Right lobe of liver (tissue), 6 donors: ENCODE results near the gene PCCA. TPM values are rescaled to one million over a fixed set of nuclear protein-coding genes. Genes with fewer than 3 reads are reported as not detected.
"Not testable (repeated sequence)": the region's sequence is repeated elsewhere in the genome, so short reads cannot be mapped to it uniquely, and the experiment has no call there.

ENCODE experiments used
- ATAC-seq, 4 donors: fragments of 200-7000 bp; cut with Tn5 transposase; one replicate each; pipeline ENCODE4 v1.9.1; 2020; ENCODE audit warnings: mild to moderate bottlenecking in 4 of 4, moderate library complexity in 4 of 4
- DNase-seq, 3 donors: peaks; one replicate each; pipeline ENCODE4 v3.0.0-alpha.2; 2020
- H3K27ac ChIP-seq, 3 donors: fragments of 200-600 bp; one replicate each; pipeline ENCODE4 v1.8.0; 2022
- H3K27me3 ChIP-seq, 2 donors: fragments of 200-600 bp; one replicate each; pipeline ENCODE4 v1.8.0; 2022
- H3K36me3 ChIP-seq, 4 donors: fragments of 200-600 bp; sonication (generic) in 1 of 4; one replicate each; pipeline versions ENCODE4 v1.5.1 to v1.8.0; 2017 to 2022; ENCODE audit warnings: control low read depth in 1 of 4
- H3K4me1 ChIP-seq, 4 donors: fragments of 200-600 bp; sonication (generic) in 1 of 4; one replicate each; pipeline versions ENCODE4 v1.5.1 to v1.8.0; 2017 to 2022; ENCODE audit warnings: control low read depth in 1 of 4
- H3K4me3 ChIP-seq, 3 donors: fragments of 200-600 bp; one replicate each; pipeline ENCODE4 v1.8.0; 2022
- H3K9me3 ChIP-seq, 4 donors: fragments of 200-600 bp; sonication (generic) in 1 of 4; one replicate each; pipeline versions ENCODE4 v1.5.1 to v1.8.0; 2017 to 2022; ENCODE audit warnings: control low read depth in 1 of 4
- CTCF ChIP-seq, 4 donors: fragments of 200-600 bp in 3 of 4; fragments of 450-650 bp in 1 of 4; IDR thresholded peaks; one replicate each; pipeline versions ENCODE4 v1.5.1 to v1.8.0; 2016 to 2022; ENCODE audit warnings: antibody characterized with exemption in 4 of 4, mild to moderate bottlenecking in 2 of 4
- POLR2A ChIP-seq: fragments of 450-650 bp; IDR thresholded peaks from one replicate; pipeline ENCODE4 v1.6.1; 2017; ENCODE audit warnings: antibody characterized with exemption, mild to moderate bottlenecking
- WGBS: methylation state at CpG from one replicate; pipeline ENCODE4 v1.1.6; 2018; ENCODE audit warnings: low coverage, low lambda C conversion rate; ENCODE audit not compliant: insufficient coverage; ENCODE audit errors: missing lambda C conversion rate; 5-methylcytosine and 5-hydroxymethylcytosine counted together
- intact Hi-C, 2 donors: fragments of 100-400 bp; cut with DNase I; formaldehyde crosslinking; loops; one replicate each; pipeline versions ENCODE4 v1.11.2 to v1.14.1; 2022
- total RNA-seq, 6 experiments: library from RNA; depleted of rRNA in 2 of 6; stranded (reverse); fragments of >200 nt in 2 of 6; fragmentation: NEBNext Ultra II Directional in 3 of 6; extraction: Animal tissue kit (Norgen Biotek cat#: 25700) in 3 of 6; gene quantifications; one replicate each; pipeline versions ENCODE4 v1.1.0 to v1.2.4, GENCODE V29; 2016 to 2023
- donor health status: DM: no; HTN: yes; CAD: no.
- donor health status: DM: no; HTN: no; CAD: no.
- donor health status: DM: no; HTN: no; CAD: no.
- donor health status: DM: no; HTN: yes; CAD: no.
- donor health status: DM: no; HTN: yes; CAD: no.

The PCCA gene
- total RNA-seq, 6 experiments from 2014 or later: 58.2 to 161 (median 85.2) TPM

GRCh38 chr13:100148422-100148821, 59.5 kb downstream of the PCCA start:
- Histone ChIP-seq H3K4me1 (no peaks in the 10 kb centered on the region), H3K27ac (no peak overlapping the region), H3K9me3 (no peaks in the 10 kb centered on the region), H3K27me3 (no peaks in the 10 kb centered on the region), H3K36me3 (peaks cover 0 to 5% (median 2%) of the 10 kb centered on the region in 4 donors), H3K4me3 (no peak overlapping the region)
- WGBS: 91% methylated on average over 3 of the region's 4 CpGs
- intact Hi-C loops: no loop called here
- ATAC-seq: no peak
- TF ChIP-seq POLR2A: no peak
- no peak for TF ChIP-seq CTCF (IDR thresholded peaks at IDR 0.05)
- no peak for DNase-seq

- H3K27ac ChIP-seq: no peak overlapping the region
- intact Hi-C loops: no loop called here
- DNase-seq (no peak), ATAC-seq (peak in 2 of 4 donors; percentile 30 to 75)
- no peaks in the 10 kb centered on the region for H3K4me1 ChIP-seq
- H3K9me3 ChIP-seq: no peaks in the 10 kb centered on the region
- no peaks in the 10 kb centered on the region for H3K27me3 ChIP-seq
- peaks cover 0 to 5% (median 2%) of the 10 kb centered on the region in 4 donors for H3K36me3 ChIP-seq
- H3K4me3 ChIP-seq: no peak overlapping the region
- TF ChIP-seq POLR2A (no peak), CTCF (IDR thresholded peaks at IDR 0.05) (no peak)
- WGBS: 37% methylated on average over 4 of the region's 4 CpGs
Measured at GRCh38 chr13:100149389-100149788, 60.5 kb downstream of the PCCA start.

- ATAC-seq, DNase-seq, H3K4me3 ChIP-seq, H3K27me3 ChIP-seq, H3K27ac ChIP-seq, H3K9me3 ChIP-seq, intact Hi-C loops, H3K36me3 ChIP-seq, H3K4me1 ChIP-seq: not testable (repeated sequence)
- WGBS: 88% methylated on average over 1 of the region's 16 CpGs
Measured at GRCh38 chr13:100150711-100151110, 61.8 kb downstream of the PCCA start.

- Histone ChIP-seq H3K36me3 (peaks cover 0 to 12% (median 3%) of the 10 kb centered on the region in 4 donors), H3K4me1 (no peaks in the 10 kb centered on the region), H3K4me3 (no peak overlapping the region), H3K27ac (no peak overlapping the region), H3K27me3 (no peaks in the 10 kb centered on the region), H3K9me3 (no peaks in the 10 kb centered on the region)
- intact Hi-C loops: no loop called here
- TF ChIP-seq POLR2A: no peak
- TF ChIP-seq CTCF (IDR thresholded peaks at IDR 0.05): no peak
- DNase-seq: no peak
- no peak for ATAC-seq
- WGBS: 95% methylated on average over 6 of the region's 6 CpGs
Measured at GRCh38 chr13:100154842-100155416, 66.0 kb downstream of the PCCA start.

- Histone ChIP-seq H3K4me3 (no peak overlapping the region), H3K36me3 (peaks cover 0 to 12% (median 3%) of the 10 kb centered on the region in 4 donors), H3K27me3 (no peaks in the 10 kb centered on the region), H3K4me1 (no peaks in the 10 kb centered on the region), H3K27ac (no peak overlapping the region), H3K9me3 (no peaks in the 10 kb centered on the region)
- 100% methylated on average over 1 of the region's 1 CpG for WGBS
- no peak for TF ChIP-seq POLR2A
- ATAC-seq: no peak
- DNase-seq: no peak
- intact Hi-C loops: no loop called here
Measured at GRCh38 chr13:100156788-100157187, 67.9 kb downstream of the PCCA start.
